ENCODE data around the gene EFCAB8.

DNA sequence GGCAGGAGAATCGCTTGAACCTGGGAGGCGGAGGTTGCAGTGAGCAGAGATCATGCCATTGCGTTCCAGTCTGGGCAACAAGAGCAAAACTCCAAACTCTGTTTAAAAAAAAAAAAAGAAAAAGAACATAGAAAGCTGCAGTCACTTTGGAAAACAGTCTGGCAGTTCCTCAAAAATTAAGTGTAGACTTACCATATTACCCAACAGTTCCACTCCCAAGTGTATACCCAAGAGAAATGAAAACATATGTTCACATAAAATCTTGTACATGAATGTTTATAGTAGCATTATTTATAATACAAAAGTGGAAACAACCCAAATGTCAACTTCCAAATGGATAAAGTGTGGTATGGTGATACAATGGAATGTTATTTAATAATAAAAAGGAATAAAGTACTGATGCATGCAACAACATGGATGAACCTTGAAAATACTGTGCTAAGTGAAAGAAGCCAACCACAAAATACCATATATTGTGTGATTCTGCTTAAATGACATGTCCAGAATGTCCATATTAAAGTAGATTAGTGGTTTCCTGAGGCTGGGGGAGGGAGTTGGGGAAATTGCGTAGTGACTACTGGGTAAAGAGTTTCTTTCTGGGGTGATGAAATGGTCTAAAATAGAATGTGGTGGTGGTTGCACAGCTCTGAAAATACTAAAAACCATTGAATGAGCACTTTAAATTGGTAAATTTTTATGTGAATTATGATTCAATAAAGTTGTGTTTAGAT lies 82.6 kb downstream of the EFCAB8 start:
- TF ChIP-seq, protein P1, sequence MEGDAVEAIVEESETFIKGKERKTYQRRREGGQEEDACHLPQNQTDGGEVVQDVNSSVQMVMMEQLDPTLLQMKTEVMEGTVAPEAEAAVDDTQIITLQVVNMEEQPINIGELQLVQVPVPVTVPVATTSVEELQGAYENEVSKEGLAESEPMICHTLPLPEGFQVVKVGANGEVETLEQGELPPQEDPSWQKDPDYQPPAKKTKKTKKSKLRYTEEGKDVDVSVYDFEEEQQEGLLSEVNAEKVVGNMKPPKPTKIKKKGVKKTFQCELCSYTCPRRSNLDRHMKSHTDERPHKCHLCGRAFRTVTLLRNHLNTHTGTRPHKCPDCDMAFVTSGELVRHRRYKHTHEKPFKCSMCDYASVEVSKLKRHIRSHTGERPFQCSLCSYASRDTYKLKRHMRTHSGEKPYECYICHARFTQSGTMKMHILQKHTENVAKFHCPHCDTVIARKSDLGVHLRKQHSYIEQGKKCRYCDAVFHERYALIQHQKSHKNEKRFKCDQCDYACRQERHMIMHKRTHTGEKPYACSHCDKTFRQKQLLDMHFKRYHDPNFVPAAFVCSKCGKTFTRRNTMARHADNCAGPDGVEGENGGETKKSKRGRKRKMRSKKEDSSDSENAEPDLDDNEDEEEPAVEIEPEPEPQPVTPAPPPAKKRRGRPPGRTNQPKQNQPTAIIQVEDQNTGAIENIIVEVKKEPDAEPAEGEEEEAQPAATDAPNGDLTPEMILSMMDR (IDR thresholded peaks at IDR 0.05; ENCODE audit: insufficient read depth, low read depth, low read length): no peak
- TF ChIP-seq EZH2 (IDR thresholded peaks at IDR 0.05; ENCODE audit: insufficient read depth, low read length): no peak

Measured in astrocyte (in vitro differentiated cells and primary cell).